Endometrium (tissue), 2 donors: ENCODE measurements around the gene GOPC.

Experiments used
- FAIRE-seq: peaks from 2 replicates; lab custom pipeline; 2012; peaks lifted over from hg19 to GRCh38; lab: Jason Lieb, UNC
- donor health status: control.
- donor health status: control.

The GOPC gene

GRCh38 chr6:117595099-117595923, 7.0 kb downstream of the GOPC start:
- no peak for FAIRE-seq

GRCh38 chr6:117592983-117593759, 9.1 kb downstream of the GOPC start:
- no peak for FAIRE-seq

GRCh38 chr6:117591405-117591804, 10.9 kb downstream of the GOPC start:
- no peak for FAIRE-seq

- FAIRE-seq = no peak
Observed at GRCh38 chr6:117590447-117590846, 11.9 kb downstream of the GOPC start.

GRCh38 chr6:117585647-117586046, 16.7 kb downstream of the GOPC start:
- no peak for FAIRE-seq

GRCh38 chr6:117574198-117574597, 28.1 kb downstream of the GOPC start:
- FAIRE-seq = no peak

- FAIRE-seq = no peak
Observed at GRCh38 chr6:117573006-117573680, 29.2 kb downstream of the GOPC start.

GRCh38 chr6:117568831-117569410, 33.4 kb downstream of the GOPC start:
- no peak for FAIRE-seq

GRCh38 chr6:117568247-117568646, 34.1 kb downstream of the GOPC start:
- no peak for FAIRE-seq

- no peak for FAIRE-seq
Observed at GRCh38 chr6:117564681-117565080, 37.6 kb downstream of the GOPC start.

GRCh38 chr6:117561128-117561527, 41.2 kb downstream of the GOPC start:
- no peak for FAIRE-seq

- FAIRE-seq = no peak
Observed at GRCh38 chr6:117559299-117559698, 43.0 kb downstream of the GOPC start.

GRCh38 chr6:117558818-117559217, 43.5 kb downstream of the GOPC start:
- FAIRE-seq = no peak

GRCh38 chr6:117557951-117558350, 44.4 kb downstream of the GOPC start:
- no peak for FAIRE-seq

- peak; percentile 91 for FAIRE-seq
Observed at GRCh38 chr6:117555882-117556498, 46.3 kb downstream of the GOPC start.

GRCh38 chr6:117555262-117555849, 47.0 kb downstream of the GOPC start:
- no peak for FAIRE-seq

GRCh38 chr6:117553142-117553541, 49.2 kb downstream of the GOPC start:
- no peak for FAIRE-seq

- no peak for FAIRE-seq
Observed at GRCh38 chr6:117552618-117553017, 49.7 kb downstream of the GOPC start.

- no peak for FAIRE-seq
Observed at GRCh38 chr6:117550618-117551242, 51.6 kb downstream of the GOPC start.

- FAIRE-seq = no peak
Observed at GRCh38 chr6:117550078-117550600, 52.2 kb downstream of the GOPC start.

GRCh38 chr6:117549611-117550010, 52.7 kb downstream of the GOPC start:
- no peak for FAIRE-seq
